ENCODE measurements around the gene LYPD4. TPM values are rescaled to one million over a fixed set of nuclear protein-coding genes. Genes with fewer than 3 reads are reported as not detected.
A peak's percentile ranks its signal among the peaks of the same experiment; 100 is the strongest.

LYPD4 gene
- total RNA-seq, 2 experiments from 2014 or later = not detected

DNA sequence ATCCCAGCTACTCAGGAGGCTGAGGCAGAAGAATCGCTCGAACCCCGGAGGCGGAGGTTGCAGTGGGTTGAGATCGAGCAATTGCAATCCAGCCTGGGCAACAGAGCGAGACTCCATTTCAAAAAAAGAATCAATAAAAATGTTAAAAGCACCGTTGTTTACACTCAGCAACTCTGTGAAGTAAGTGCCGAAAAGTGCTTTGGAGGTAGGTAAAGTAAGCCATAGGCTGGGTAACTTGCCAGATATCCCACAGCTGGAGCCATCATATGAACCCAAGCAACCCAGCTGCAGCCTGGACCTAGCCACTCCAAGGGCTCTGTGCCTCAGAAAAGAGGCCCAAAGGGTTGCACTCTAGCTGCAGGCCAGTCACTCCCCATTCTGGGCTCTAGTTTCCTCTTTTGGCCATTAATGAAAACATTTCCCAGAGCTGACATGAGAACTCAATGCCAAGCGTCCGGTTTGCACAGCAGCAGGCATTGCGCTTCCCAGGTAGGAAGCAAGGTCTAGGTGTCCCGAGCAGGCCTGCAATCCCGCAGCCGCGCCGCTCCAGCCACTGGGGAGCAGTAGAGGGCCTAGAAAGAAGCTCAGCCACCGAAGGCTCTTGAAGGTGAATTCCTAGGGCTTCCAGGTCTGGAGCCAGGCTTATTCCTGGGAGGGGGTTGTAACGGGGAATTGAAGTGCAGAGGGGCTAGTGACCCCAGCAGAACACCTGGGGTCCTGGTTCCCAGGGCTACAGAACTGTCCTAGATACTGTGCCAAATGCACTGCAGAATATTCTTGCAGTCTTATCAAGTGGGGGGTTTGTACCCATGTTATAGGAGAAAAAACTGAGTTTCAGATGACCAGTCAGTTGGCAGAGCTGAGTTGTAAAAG, 28.5 kb upstream of the LYPD4 start:
- POLR2A ChIA-PET = interaction anchor here (1.0 to 2.6 kb wide), 4 partner anchors 10 to 73 kb away, joined by 3 to 9 read pairs (median 4); partner anchors contain the start of gene RPS19
- H3K27ac ChIP-seq (ENCODE audit: low read depth, low read length, poor library complexity, severe bottlenecking) = peak overlapping the region; percentile 100
- H3K36me3 ChIP-seq (ENCODE audit: insufficient read depth, low read length) = peaks cover 63% of the 10 kb centered on the region
- TF ChIP-seq EZH2phosphoT487 (IDR thresholded peaks at IDR 0.05; ENCODE audit: borderline replicate concordance, low read depth, low read length) = no peak
- TF ChIP-seq, protein P1, sequence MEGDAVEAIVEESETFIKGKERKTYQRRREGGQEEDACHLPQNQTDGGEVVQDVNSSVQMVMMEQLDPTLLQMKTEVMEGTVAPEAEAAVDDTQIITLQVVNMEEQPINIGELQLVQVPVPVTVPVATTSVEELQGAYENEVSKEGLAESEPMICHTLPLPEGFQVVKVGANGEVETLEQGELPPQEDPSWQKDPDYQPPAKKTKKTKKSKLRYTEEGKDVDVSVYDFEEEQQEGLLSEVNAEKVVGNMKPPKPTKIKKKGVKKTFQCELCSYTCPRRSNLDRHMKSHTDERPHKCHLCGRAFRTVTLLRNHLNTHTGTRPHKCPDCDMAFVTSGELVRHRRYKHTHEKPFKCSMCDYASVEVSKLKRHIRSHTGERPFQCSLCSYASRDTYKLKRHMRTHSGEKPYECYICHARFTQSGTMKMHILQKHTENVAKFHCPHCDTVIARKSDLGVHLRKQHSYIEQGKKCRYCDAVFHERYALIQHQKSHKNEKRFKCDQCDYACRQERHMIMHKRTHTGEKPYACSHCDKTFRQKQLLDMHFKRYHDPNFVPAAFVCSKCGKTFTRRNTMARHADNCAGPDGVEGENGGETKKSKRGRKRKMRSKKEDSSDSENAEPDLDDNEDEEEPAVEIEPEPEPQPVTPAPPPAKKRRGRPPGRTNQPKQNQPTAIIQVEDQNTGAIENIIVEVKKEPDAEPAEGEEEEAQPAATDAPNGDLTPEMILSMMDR (conservative IDR thresholded peaks at IDR 0.05; ENCODE audit: low read length) = peak; percentile 94
- H3K9me3 ChIP-seq (ENCODE audit: low read length) = no peaks in the 10 kb centered on the region
- H3K4me2 ChIP-seq (ENCODE audit: low read length) = peak overlapping the region; percentile 29; the same call in 1 of the 2 replicates
- intact Hi-C loops (cut with micrococcal nuclease; ENCODE audit: unreplicated experiment) = loop anchor here (1.0 to 2.0 kb wide), 3 partner anchors 14 to 78 kb away; no protein-coding TSS in a partner anchor
- H3K4me3 ChIP-seq (ENCODE audit: low read depth, low read length, poor library complexity, severe bottlenecking) = no peak overlapping the region
- peaks cover 8% of the 10 kb centered on the region; the same call in 1 of the 2 replicates for H4K20me1 ChIP-seq (ENCODE audit: insufficient read depth, low read length)
- CTCF ChIA-PET (ENCODE audit: unreplicated experiment) = interaction anchor here (0.6 to 1.3 kb wide), 3 partner anchors 14 to 79 kb away, joined by 3 to 6 read pairs (median 3); no protein-coding TSS in a partner anchor
- TSS peak; percentile 12 for BruUV-seq (replicated peaks)
- no peak overlapping the region for H2AFZ ChIP-seq (ENCODE audit: low read length)
- peaks cover 88% of the 10 kb centered on the region for H3K4me1 ChIP-seq (ENCODE audit: insufficient read depth, low read length, poor library complexity, severe bottlenecking)
- peaks cover 16% of the 10 kb centered on the region for H3K79me2 ChIP-seq (ENCODE audit: insufficient read depth, low read depth, low read length)
- no peaks in the 10 kb centered on the region for H3K9me2 ChIP-seq (ENCODE audit: insufficient read depth, low read length)
- peak; percentile 77 for DNase-seq (ENCODE audit: low spot score)

- Histone ChIP-seq H2AFZ (ENCODE audit: low read length) (no peak overlapping the region), H4K20me1 (ENCODE audit: insufficient read depth, low read length) (peaks cover 13% of the 10 kb centered on the region; the same call in 1 of the 2 replicates), H3K27ac (ENCODE audit: low read depth, low read length, poor library complexity, severe bottlenecking) (peak overlapping the region; percentile 100), H3K9me3 (ENCODE audit: low read length) (no peaks in the 10 kb centered on the region), H3K36me3 (ENCODE audit: insufficient read depth, low read length) (peaks cover 65% of the 10 kb centered on the region), H3K79me2 (ENCODE audit: insufficient read depth, low read depth, low read length) (peaks cover 16% of the 10 kb centered on the region; the same call in 1 of the 2 replicates), H3K9me2 (ENCODE audit: insufficient read depth, low read length) (no peaks in the 10 kb centered on the region), H3K4me1 (ENCODE audit: insufficient read depth, low read length, poor library complexity, severe bottlenecking) (peaks cover 94% of the 10 kb centered on the region), H3K4me2 (ENCODE audit: low read length) (peak overlapping the region; percentile 29), H3K4me3 (ENCODE audit: low read depth, low read length, poor library complexity, severe bottlenecking) (no peak overlapping the region)
- CTCF ChIA-PET (ENCODE audit: unreplicated experiment) = interaction anchor here (1.2 kb wide), 1 partner anchor 14 kb away, joined by 3 read pairs; no protein-coding TSS in a partner anchor
- TF ChIP-seq, protein P1 (conservative IDR thresholded peaks at IDR 0.05; ENCODE audit: low read length) = no peak
- TF ChIP-seq EZH2phosphoT487 (IDR thresholded peaks at IDR 0.05; ENCODE audit: borderline replicate concordance, low read depth, low read length) = no peak
- intact Hi-C loops (cut with micrococcal nuclease; ENCODE audit: unreplicated experiment) = loop anchor here (2.0 kb wide), 1 partner anchor 14 kb away; no protein-coding TSS in a partner anchor
- BruUV-seq (replicated peaks) = no TSS peak
- DNase-seq (ENCODE audit: low spot score) = no peak
- POLR2A ChIA-PET = interaction anchor here (1.0 to 2.6 kb wide), 2 partner anchors 10 to 73 kb away, joined by 4 to 9 read pairs; no protein-coding TSS in a partner anchor
Measured at GRCh38 chr19:41872384-41872774, 27.9 kb upstream of the LYPD4 start.

All from OCI-LY7 (cell line).